ENCODE data around the gene COPS6.

- TF ChIP-seq SP1 (IDR thresholded peaks at IDR 0.05): no peak
- TF ChIP-seq BHLHE40 (IDR thresholded peaks at IDR 0.05; ENCODE audit: borderline replicate concordance): no peak
- TF ChIP-seq HDGF (IDR thresholded peaks at IDR 0.05; ENCODE audit: borderline replicate concordance): no peak
- no peak for TF ChIP-seq FOXA1 (IDR thresholded peaks at IDR 0.05)
- no peak for TF ChIP-seq FOXM1 (IDR thresholded peaks at IDR 0.05; ENCODE audit: borderline replicate concordance)
Observed at GRCh38 chr7:100132126-100132525, 43.4 kb downstream of the COPS6 start.

All from HEK293T (cell line).